ENCODE measurements around the gene TBC1D2.

The TBC1D2 gene

DNA sequence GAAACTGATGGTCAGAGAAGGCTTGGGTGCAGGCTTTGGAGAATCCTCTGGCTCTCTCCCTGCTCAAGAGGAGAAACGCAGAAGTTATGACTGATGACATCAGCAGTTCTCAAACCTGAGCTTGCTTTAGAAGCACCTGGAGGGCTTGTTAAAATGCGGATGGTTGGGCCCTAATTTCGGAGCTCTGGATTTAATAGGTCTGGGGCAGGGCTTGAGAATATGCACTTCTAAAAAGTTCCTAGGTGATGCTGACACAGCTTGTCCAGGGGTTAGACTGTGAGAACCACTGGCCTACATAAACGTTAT lies 26.4 kb downstream of the TBC1D2 start:
- ChIA-PET POLR2A (ENCODE audit: low non-redundant PET) (interaction anchor here (0.6 kb wide), 1 partner anchor 33 kb away, joined by 5 read pairs; no protein-coding TSS in a partner anchor), CTCF (no interaction called here)
- H3K27ac ChIP-seq, result peak overlapping the region; percentile 63
- TF ChIP-seq, protein P1, sequence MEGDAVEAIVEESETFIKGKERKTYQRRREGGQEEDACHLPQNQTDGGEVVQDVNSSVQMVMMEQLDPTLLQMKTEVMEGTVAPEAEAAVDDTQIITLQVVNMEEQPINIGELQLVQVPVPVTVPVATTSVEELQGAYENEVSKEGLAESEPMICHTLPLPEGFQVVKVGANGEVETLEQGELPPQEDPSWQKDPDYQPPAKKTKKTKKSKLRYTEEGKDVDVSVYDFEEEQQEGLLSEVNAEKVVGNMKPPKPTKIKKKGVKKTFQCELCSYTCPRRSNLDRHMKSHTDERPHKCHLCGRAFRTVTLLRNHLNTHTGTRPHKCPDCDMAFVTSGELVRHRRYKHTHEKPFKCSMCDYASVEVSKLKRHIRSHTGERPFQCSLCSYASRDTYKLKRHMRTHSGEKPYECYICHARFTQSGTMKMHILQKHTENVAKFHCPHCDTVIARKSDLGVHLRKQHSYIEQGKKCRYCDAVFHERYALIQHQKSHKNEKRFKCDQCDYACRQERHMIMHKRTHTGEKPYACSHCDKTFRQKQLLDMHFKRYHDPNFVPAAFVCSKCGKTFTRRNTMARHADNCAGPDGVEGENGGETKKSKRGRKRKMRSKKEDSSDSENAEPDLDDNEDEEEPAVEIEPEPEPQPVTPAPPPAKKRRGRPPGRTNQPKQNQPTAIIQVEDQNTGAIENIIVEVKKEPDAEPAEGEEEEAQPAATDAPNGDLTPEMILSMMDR (conservative IDR thresholded peaks at IDR 0.05; ENCODE audit: low read depth), result no peak
- DNase-seq (ENCODE audit: low spot score), result no peak

DNA sequence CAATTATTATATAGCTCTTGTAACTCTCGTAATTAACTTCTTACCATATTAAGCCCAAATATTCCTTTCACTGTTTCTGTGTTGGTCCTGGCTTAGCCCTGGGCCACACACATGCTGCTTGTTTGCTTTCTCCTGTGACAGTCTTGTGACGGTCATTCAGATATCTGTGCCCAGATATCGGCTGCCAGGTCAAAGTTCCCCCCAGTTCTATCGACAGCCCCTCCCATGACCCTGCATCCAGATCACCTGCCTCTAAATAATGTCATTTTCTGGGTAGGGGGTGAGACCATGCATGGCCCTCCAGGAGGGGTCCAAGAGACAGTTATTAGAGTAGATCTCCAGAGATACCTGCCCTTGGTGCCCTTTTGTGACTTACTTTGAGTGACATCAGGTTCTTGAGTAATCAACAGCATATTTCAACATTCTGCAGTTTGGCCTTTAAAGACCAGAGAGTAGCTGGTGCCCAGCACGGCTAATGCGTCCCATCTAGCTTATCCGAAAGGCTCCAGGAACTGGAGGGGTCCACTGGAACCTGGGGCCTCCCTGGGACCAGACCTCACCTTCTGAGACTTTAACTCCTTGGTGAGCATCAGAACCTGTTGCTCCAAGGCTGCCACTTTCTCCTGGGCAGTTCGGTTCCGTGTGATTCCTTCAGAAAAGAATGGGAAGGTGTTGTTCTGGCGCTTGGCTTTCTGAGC lies 26.9 kb downstream of the TBC1D2 start:
- peak overlapping the region; percentile 63 for H3K27ac ChIP-seq
- ChIA-PET CTCF (interaction anchor here (1.2 kb wide), 1 partner anchor 17 kb away, joined by 4 read pairs; no protein-coding TSS in a partner anchor), POLR2A (ENCODE audit: low non-redundant PET) (no interaction called here)
- TF ChIP-seq, protein P1 (conservative IDR thresholded peaks at IDR 0.05; ENCODE audit: low read depth), result no peak
- no peak for DNase-seq (ENCODE audit: low spot score)

DNA sequence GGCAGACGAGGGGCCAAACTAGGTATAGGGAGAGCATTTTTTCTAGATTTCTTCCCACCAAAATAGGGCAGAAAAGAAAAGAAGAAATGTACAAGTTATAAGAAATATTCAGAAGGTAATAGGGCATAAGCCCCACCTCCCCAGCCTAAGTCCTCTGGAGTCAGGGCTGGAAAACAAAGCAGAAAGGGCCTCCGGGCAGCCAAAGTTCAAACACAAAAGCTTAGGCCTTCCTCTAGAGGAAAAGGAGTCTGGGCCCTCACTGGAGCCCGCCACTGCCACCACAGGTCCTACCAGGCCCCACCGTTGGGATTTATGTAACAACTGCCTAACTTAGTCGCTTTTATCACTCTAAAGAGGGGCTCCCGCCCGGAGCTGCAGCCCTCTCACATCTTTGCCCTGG lies 27.6 kb downstream of the TBC1D2 start:
- CTCF ChIA-PET, result interaction anchor here (1.2 kb wide), 1 partner anchor 18 kb away, joined by 4 read pairs; no protein-coding TSS in a partner anchor
- H3K27ac ChIP-seq, result peak overlapping the region; percentile 63

DNA sequence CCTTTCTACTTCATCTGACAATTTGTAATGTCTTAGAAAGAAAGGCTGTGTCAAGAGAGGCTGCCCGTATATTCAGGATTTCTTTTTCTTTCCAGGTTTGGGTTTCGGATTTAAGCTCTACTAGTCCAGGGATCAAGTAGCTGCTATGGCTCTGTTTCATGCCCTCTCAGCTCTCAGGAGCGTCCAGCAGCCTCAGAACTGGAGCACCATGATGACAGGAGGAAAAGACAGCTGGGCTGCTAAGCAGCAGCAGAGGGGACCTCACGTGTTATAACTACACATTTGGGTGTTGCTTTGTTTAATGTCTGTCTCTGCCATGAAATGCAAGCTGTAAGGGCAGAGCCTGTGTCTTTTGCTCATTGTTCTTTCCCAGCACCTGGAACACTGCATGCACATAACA lies 28.5 kb downstream of the TBC1D2 start:
- no peak for DNase-seq (ENCODE audit: low spot score)
- ChIA-PET POLR2A (ENCODE audit: low non-redundant PET) (no interaction called here), CTCF (no interaction called here)

More for the DNA sequence above, 27.6 kb downstream of the TBC1D2 start:
- no peak for DNase-seq (ENCODE audit: low spot score)
- POLR2A ChIA-PET (ENCODE audit: low non-redundant PET), result no interaction called here
- TF ChIP-seq, protein P1 (conservative IDR thresholded peaks at IDR 0.05; ENCODE audit: low read depth), result no peak

DNA sequence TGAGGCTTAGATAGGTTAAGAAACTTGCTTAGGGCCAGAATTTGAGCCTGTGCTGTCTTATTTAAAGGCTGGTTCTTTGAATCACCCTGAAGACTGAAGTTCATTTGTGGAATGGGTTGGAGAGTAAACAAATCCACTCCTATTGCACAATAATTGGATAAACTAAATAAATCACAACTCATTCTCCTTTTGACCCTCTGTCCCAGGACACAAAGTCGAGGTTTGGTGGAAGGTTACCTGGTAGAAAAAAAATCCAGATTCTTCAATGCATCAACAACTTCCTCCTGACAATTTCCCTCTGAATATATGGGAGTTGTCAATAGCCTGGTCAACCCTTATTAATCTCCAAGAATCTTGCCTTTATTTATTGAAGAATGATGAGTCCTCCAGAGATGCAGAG lies 28.9 kb downstream of the TBC1D2 start:
- no peak for DNase-seq (ENCODE audit: low spot score)
- TF ChIP-seq, protein P1 (conservative IDR thresholded peaks at IDR 0.05; ENCODE audit: low read depth), result no peak
- POLR2A ChIA-PET (ENCODE audit: low non-redundant PET), result no interaction called here
- peak overlapping the region; percentile 100 for H3K27ac ChIP-seq
- CTCF ChIA-PET, result interaction anchor here (0.6 to 1.4 kb wide), 2 partner anchors 9 to 37 kb away, joined by 3 to 4 read pairs; no protein-coding TSS in a partner anchor

More for the DNA sequence above, 28.5 kb downstream of the TBC1D2 start:
- TF ChIP-seq, protein P1 (conservative IDR thresholded peaks at IDR 0.05; ENCODE audit: low read depth), result no peak
- H3K27ac ChIP-seq, result peak overlapping the region; percentile 63

DNA sequence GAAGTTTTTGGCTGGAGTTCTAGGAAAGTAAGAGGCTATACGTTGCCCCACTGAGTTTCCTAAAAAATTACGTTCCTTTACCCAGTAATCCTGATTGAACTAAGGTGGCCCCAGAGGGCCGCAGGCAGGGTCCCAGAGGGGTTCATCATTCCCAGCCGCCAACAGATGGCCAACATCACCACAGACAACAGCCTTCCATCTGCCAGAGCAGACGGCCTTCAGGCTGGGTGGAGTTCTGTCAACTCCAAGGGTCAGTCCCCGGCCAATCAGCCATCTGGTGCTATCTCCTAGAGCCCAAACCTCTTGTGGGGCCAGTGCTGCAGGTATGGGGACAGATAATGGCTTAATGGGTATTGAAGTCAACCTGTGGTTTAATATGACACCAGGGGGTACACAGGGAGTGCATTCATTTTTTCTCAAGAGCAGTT lies 30.4 kb downstream of the TBC1D2 start:
- no peak for DNase-seq (ENCODE audit: low spot score)
- TF ChIP-seq, protein P1 (conservative IDR thresholded peaks at IDR 0.05; ENCODE audit: low read depth), result no peak
- POLR2A ChIA-PET (ENCODE audit: low non-redundant PET), result no interaction called here
- peak overlapping the region; percentile 100 for H3K27ac ChIP-seq
- CTCF ChIA-PET, result interaction anchor here (0.5 kb wide), 1 partner anchor 32 kb away, joined by 10 read pairs; no protein-coding TSS in a partner anchor

All from RWPE1 (cell line).